GM18499 (cell line): ENCODE data around the gene MIER1.
"Not testable (repeated sequence)": the region's sequence is repeated elsewhere in the genome, so short reads cannot be mapped to it uniquely, and the experiment has no call there.

Experiments
- ATAC-seq: cut with Tn5 transposase; IDR thresholded peaks from one replicate; pipeline ENCODE4 v1.9.1; 2021; ENCODE audit warnings: moderate number of reproducible peaks; ENCODE audit not compliant: insufficient read depth, unreplicated experiment

Gene MIER1

GRCh38 chr1:66924756-66925557 lies at the start of gene MIER1, which contains the start of gene DNAI4:
Gene MIER1, plus strand, starts transcription at chr1:66924990. Its CDS starts 39 bp downstream, at chr1:66925029.
Gene DNAI4, minus strand, starts transcription at chr1:66924856. Its CDS starts 25 bp downstream, at chr1:66924831.
- peak; percentile 69 for ATAC-seq

- ATAC-seq, result no peak
Observed at GRCh38 chr1:66876664-66877063, 48.1 kb upstream of the MIER1 start.

GRCh38 chr1:66889030-66889429 lies 35.8 kb upstream of the MIER1 start:
- no peak for ATAC-seq

- ATAC-seq, result no peak
Observed at GRCh38 chr1:66890621-66891020, 34.2 kb upstream of the MIER1 start.

- ATAC-seq, result no peak
Observed at GRCh38 chr1:66893712-66894111, 31.1 kb upstream of the MIER1 start.

- ATAC-seq, result not testable (repeated sequence)
Observed at GRCh38 chr1:66915203-66915602, 9.6 kb upstream of the MIER1 start.

GRCh38 chr1:66916320-66916719 lies 8.5 kb upstream of the MIER1 start:
- no peak for ATAC-seq

GRCh38 chr1:66917476-66917875 lies 7.3 kb upstream of the MIER1 start:
- no peak for ATAC-seq

- ATAC-seq, result no peak
Observed at GRCh38 chr1:66919063-66919462, 5.7 kb upstream of the MIER1 start.

GRCh38 chr1:66919828-66920227 lies 5.0 kb upstream of the MIER1 start:
- no peak for ATAC-seq

GRCh38 chr1:66920543-66920942 lies 4.2 kb upstream of the MIER1 start:
- ATAC-seq, result no peak

GRCh38 chr1:66925558-66925910 lies 744 bp downstream of the MIER1 start:
- peak; percentile 0 for ATAC-seq

- no peak for ATAC-seq
Observed at GRCh38 chr1:66925944-66926343, 1.2 kb downstream of the MIER1 start.

- no peak for ATAC-seq
Observed at GRCh38 chr1:66927528-66927927, 2.7 kb downstream of the MIER1 start.

GRCh38 chr1:66929146-66929688 lies 4.4 kb downstream of the MIER1 start:
- no peak for ATAC-seq

GRCh38 chr1:66929691-66929998 lies 4.9 kb downstream of the MIER1 start:
- ATAC-seq, result no peak

GRCh38 chr1:66929999-66930822 lies 5.4 kb downstream of the MIER1 start:
- ATAC-seq, result peak; percentile 35

GRCh38 chr1:66930823-66931174 lies 6.0 kb downstream of the MIER1 start:
- no peak for ATAC-seq

GRCh38 chr1:66931590-66931989 lies 6.8 kb downstream of the MIER1 start:
- no peak for ATAC-seq

GRCh38 chr1:66932291-66932690 lies 7.5 kb downstream of the MIER1 start:
- ATAC-seq, result no peak

GRCh38 chr1:66933887-66934700 lies 9.3 kb downstream of the MIER1 start:
- ATAC-seq, result no peak
